Neural progenitor cell (in vitro differentiated cells): ENCODE measurements around the gene GALNT17. TPM values are rescaled to one million over a fixed set of nuclear protein-coding genes. Genes with fewer than 3 reads are reported as not detected.

Experiments
- DNase-seq: peaks from one replicate; pipeline ENCODE4 v3.0.0-alpha.2; 2016; ENCODE audit warnings: low spot score
- H2AFZ ChIP-seq: fragments of 200-600 bp; sonication (generic); replicated peaks from 2 replicates; pipeline ENCODE4 v1.6.1; 2016; ENCODE audit warnings: antibody characterized with exemption
- H3F3A ChIP-seq: fragments of 200-600 bp; sonication (generic); 2 replicates; pipeline ENCODE4 v1.6.1; 2016; ENCODE audit warnings: antibody characterized with exemption, low read depth
- H3K27ac ChIP-seq: fragments of 200-600 bp; sonication (generic); 2 replicates; pipeline ENCODE4 v1.5.1; 2016; ENCODE audit warnings: mild to moderate bottlenecking
- H3K27me3 ChIP-seq: fragments of 200-600 bp; sonication (generic); 2 replicates; pipeline ENCODE4 v1.6.1; 2016; ENCODE audit warnings: mild to moderate bottlenecking, moderate library complexity
- H3K36me3 ChIP-seq: fragments of 200-600 bp; sonication (generic); 2 replicates; pipeline ENCODE4 v1.5.1; 2016
- H3K4me1 ChIP-seq: fragments of 200-600 bp; sonication (generic); 2 replicates; pipeline ENCODE4 v1.6.1; 2016; ENCODE audit warnings: mixed run types
- H3K4me2 ChIP-seq: fragments of 200-600 bp; sonication (generic); 2 replicates; pipeline ENCODE4 v1.6.1; 2016
- H3K4me3 ChIP-seq: fragments of 200-600 bp; sonication (generic); 2 replicates; pipeline ENCODE4 v1.5.1; 2016
- H3K79me2 ChIP-seq: fragments of 200-600 bp; sonication (generic); 2 replicates; pipeline ENCODE4 v1.6.1; 2016; ENCODE audit warnings: low read depth
- H3K9ac ChIP-seq: fragments of 200-600 bp; sonication (generic); 2 replicates; pipeline ENCODE4 v1.6.1; 2016
- H3K9me3 ChIP-seq: fragments of 200-600 bp; sonication (generic); 2 replicates; pipeline ENCODE4 v1.5.1; 2016; ENCODE audit warnings: low read depth
- H4K20me1 ChIP-seq: fragments of 200-600 bp; sonication (generic); 2 replicates; pipeline ENCODE4 v1.6.1; 2016; ENCODE audit warnings: low read depth
- H3K27ac Mint-ChIP-seq: 3 replicates; pipeline ENCODE4 v1.8.0; 2021; ENCODE audit warnings: mixed read lengths
- H3K27me3 Mint-ChIP-seq: 2 replicates; pipeline ENCODE4 v1.8.0; 2022; ENCODE audit warnings: low read depth, mild to moderate bottlenecking, inconsistent platforms, moderate library complexity, mixed read lengths; ENCODE audit not compliant: insufficient read depth
- H3K36me3 Mint-ChIP-seq: 3 replicates; pipeline ENCODE4 v1.8.0; 2021; ENCODE audit warnings: mixed read lengths
- H3K4me1 Mint-ChIP-seq: 3 replicates; pipeline ENCODE4 v1.8.0; 2021; ENCODE audit warnings: mixed read lengths
- H3K4me3 Mint-ChIP-seq: 3 replicates; pipeline ENCODE4 v1.8.0; 2021; ENCODE audit warnings: mild to moderate bottlenecking, moderate library complexity, mixed read lengths
- H3K9me3 Mint-ChIP-seq: 3 replicates; pipeline ENCODE4 v1.8.0; 2020; ENCODE audit warnings: mixed read lengths
- EZH2 ChIP-seq: fragments of 200-600 bp; sonication (generic); IDR thresholded peaks from 2 replicates; pipeline ENCODE4 v1.6.1; 2017; ENCODE audit warnings: antibody characterized with exemption, mild to moderate bottlenecking, moderate library complexity
- EZH2phosphoT487 ChIP-seq: fragments of 200-600 bp; sonication (generic); IDR thresholded peaks from 2 replicates; pipeline ENCODE4 v1.6.1; 2017; ENCODE audit warnings: antibody characterized with exemption
- total RNA-seq: library from RNA; depleted of rRNA; stranded (reverse); fragments of >200 nt; gene quantifications from 2 replicates; pipeline ENCODE4 v1.2.3, GENCODE V29; 2015; ENCODE audit warnings: low replicate concordance
- TF ChIP-seq, protein P1 (sequence below): fragments of 200-600 bp; sonication (generic); IDR thresholded peaks from 2 replicates; pipeline ENCODE4 v1.5.1; 2017; ENCODE audit warnings: antibody characterized with exemption, mild to moderate bottlenecking

GALNT17 gene
- total RNA-seq, 1 donor from 2014 or later: 17.1 TPM

DNA sequence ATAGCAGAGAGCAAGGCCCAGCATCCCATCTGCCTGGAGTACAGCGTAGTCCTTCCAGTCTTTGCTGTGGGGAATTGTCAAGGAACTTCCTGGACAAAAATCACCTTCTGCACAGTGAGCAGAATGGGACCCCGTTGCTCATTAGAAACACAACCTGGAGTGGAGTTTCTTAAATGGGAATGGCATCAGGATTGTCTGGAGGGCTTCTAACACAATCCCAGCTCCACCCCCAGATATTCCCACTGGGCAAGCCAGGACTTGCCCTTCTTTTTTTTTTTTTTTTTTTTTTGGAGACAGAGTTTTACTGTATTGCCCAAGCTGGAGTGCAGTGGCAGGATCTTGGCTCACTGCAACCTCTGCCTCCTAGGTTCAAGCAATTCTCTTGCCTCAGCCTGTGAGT is 356.4 kb downstream of the GALNT17 start:
- Histone ChIP-seq H3K4me2 (no peak overlapping the region), H2AFZ (no peak overlapping the region), H4K20me1 (no peaks in the 10 kb centered on the region), H3K27ac (no peak overlapping the region), H3K9me3 (no peaks in the 10 kb centered on the region), H3K79me2 (no peaks in the 10 kb centered on the region), H3F3A (no peaks in the 10 kb centered on the region), H3K9ac (no peak overlapping the region), H3K4me3 (no peak overlapping the region), H3K36me3 (no peaks in the 10 kb centered on the region), H3K27me3 (no peaks in the 10 kb centered on the region), H3K4me1 (peaks cover 3% of the 10 kb centered on the region)
- H3K36me3 Mint-ChIP-seq: peaks cover 3% of the 10 kb centered on the region
- no peak for DNase-seq
- H3K9me3 Mint-ChIP-seq: no peaks in the 10 kb centered on the region
- no peak overlapping the region for H3K27ac Mint-ChIP-seq
- H3K4me1 Mint-ChIP-seq: peaks cover 3% of the 10 kb centered on the region
- TF ChIP-seq EZH2phosphoT487: no peak
- TF ChIP-seq, protein P1, sequence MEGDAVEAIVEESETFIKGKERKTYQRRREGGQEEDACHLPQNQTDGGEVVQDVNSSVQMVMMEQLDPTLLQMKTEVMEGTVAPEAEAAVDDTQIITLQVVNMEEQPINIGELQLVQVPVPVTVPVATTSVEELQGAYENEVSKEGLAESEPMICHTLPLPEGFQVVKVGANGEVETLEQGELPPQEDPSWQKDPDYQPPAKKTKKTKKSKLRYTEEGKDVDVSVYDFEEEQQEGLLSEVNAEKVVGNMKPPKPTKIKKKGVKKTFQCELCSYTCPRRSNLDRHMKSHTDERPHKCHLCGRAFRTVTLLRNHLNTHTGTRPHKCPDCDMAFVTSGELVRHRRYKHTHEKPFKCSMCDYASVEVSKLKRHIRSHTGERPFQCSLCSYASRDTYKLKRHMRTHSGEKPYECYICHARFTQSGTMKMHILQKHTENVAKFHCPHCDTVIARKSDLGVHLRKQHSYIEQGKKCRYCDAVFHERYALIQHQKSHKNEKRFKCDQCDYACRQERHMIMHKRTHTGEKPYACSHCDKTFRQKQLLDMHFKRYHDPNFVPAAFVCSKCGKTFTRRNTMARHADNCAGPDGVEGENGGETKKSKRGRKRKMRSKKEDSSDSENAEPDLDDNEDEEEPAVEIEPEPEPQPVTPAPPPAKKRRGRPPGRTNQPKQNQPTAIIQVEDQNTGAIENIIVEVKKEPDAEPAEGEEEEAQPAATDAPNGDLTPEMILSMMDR: no peak
- TF ChIP-seq EZH2: no peak
- H3K4me3 Mint-ChIP-seq: no peak overlapping the region
- H3K27me3 Mint-ChIP-seq: peaks cover 2% of the 10 kb centered on the region

DNA sequence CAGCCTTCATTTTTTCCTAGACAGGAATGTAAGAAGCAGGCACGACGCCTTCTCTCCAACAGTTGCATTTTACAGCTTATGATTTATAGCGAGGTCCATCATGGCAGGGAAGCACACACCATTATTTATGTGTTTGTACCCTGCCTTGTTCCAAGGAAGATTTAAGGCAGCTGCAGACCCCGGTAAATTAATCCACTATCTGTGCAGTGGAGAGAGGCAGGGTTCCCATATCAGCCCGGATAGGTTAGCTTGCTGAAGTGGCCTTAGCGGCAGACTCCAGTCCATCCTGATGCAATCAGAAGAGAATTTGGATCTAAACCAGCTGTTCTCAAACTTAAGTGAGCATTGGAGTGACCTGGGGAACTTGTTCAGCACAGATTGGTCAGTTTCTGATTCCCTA is 359.4 kb downstream of the GALNT17 start:
- no peak overlapping the region for H3K4me2 ChIP-seq
- H2AFZ ChIP-seq: no peak overlapping the region
- no peaks in the 10 kb centered on the region for H3K9me3 Mint-ChIP-seq
- no peaks in the 10 kb centered on the region for H4K20me1 ChIP-seq
- no peaks in the 10 kb centered on the region for H3K36me3 ChIP-seq
- peaks cover 3% of the 10 kb centered on the region for H3K4me1 ChIP-seq
- no peaks in the 10 kb centered on the region for H3K79me2 ChIP-seq
- peaks cover 3% of the 10 kb centered on the region for H3K36me3 Mint-ChIP-seq
- no peak overlapping the region for H3K27ac Mint-ChIP-seq
- H3K27me3 ChIP-seq: no peaks in the 10 kb centered on the region
- no peak overlapping the region for H3K9ac ChIP-seq
- H3F3A ChIP-seq: no peaks in the 10 kb centered on the region
- no peak overlapping the region for H3K4me3 ChIP-seq
- H3K4me3 Mint-ChIP-seq: no peak overlapping the region
- no peaks in the 10 kb centered on the region for H3K9me3 ChIP-seq
- peaks cover 3% of the 10 kb centered on the region for H3K27me3 Mint-ChIP-seq
- no peaks in the 10 kb centered on the region for H3K4me1 Mint-ChIP-seq
- TF ChIP-seq, protein P1: no peak
- no peak for TF ChIP-seq EZH2
- TF ChIP-seq EZH2phosphoT487: no peak
- no peak for DNase-seq
- H3K27ac ChIP-seq: no peak overlapping the region

DNA sequence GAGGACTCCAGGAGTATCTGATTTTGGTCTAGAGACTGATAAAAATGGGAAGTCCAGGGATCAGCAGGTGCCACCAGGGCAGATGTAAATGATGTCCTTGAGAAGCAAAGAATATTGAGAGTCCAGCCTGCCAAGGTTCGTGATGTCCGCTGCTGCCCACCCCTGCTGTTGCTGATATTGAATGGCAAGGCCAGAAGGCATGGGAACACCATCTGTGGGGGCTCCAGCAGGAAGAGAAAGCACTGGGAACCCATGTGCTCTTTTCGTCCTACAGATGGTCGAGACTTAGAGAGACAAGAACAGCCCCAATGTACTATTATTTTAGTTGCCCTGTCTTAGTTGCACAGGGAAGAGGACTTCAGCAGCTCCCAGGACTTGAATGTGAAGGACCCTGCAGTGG is 363.9 kb downstream of the GALNT17 start:
- Histone ChIP-seq H3K4me1 (peaks cover 12% of the 10 kb centered on the region), H4K20me1 (no peaks in the 10 kb centered on the region), H3K27me3 (no peaks in the 10 kb centered on the region), H3K36me3 (no peaks in the 10 kb centered on the region), H3K79me2 (no peaks in the 10 kb centered on the region), H3K4me2 (no peak overlapping the region), H3K27ac (no peak overlapping the region), H3F3A (no peaks in the 10 kb centered on the region), H3K4me3 (no peak overlapping the region), H3K9me3 (no peaks in the 10 kb centered on the region), H2AFZ (no peak overlapping the region), H3K9ac (no peak overlapping the region)
- H3K4me3 Mint-ChIP-seq: no peak overlapping the region
- TF ChIP-seq, protein P1: no peak
- TF ChIP-seq EZH2: no peak
- no peaks in the 10 kb centered on the region for H3K9me3 Mint-ChIP-seq
- no peak overlapping the region for H3K27ac Mint-ChIP-seq
- DNase-seq: no peak
- H3K4me1 Mint-ChIP-seq: no peaks in the 10 kb centered on the region
- H3K36me3 Mint-ChIP-seq: no peaks in the 10 kb centered on the region
- H3K27me3 Mint-ChIP-seq: peaks cover 5% of the 10 kb centered on the region
